Thoracic aorta (tissue), 2 donors: ENCODE results near the gene MTOR. TPM values are rescaled to one million over a fixed set of nuclear protein-coding genes. Genes with fewer than 3 reads are reported as not detected.
"Not testable (repeated sequence)": the region's sequence is repeated elsewhere in the genome, so short reads cannot be mapped to it uniquely, and the experiment has no call there.

Experiments used
- ATAC-seq: fragments of 150-250 bp; one replicate; pipeline ENCODE4 v1.8.0; 2017; ENCODE audit warnings: low read depth; ENCODE audit not compliant: insufficient number of reproducible peaks, low FRiP score
- DNase-seq: peaks from one replicate; pipeline ENCODE4 v3.0.0-alpha.2; 2020; ENCODE audit warnings: low spot score
- H3K27ac ChIP-seq, 2 donors: fragments of 200-600 bp; sonication (generic); 1 replicate in 1 of 2; 2 replicates in 1 of 2; pipeline ENCODE4 v1.5.1; 2016; ENCODE audit warnings: mild to moderate bottlenecking in 2 of 2, moderate library complexity in 2 of 2
- H3K27me3 ChIP-seq: fragments of 200-600 bp; sonication (generic); replicated peaks from 2 replicates; pipeline ENCODE4 v1.6.0; 2016; ENCODE audit warnings: mild to moderate bottlenecking; ENCODE audit not compliant: insufficient read depth
- H3K36me3 ChIP-seq: fragments of 200-600 bp; sonication (generic); one replicate; pipeline ENCODE4 v1.5.1; 2016
- H3K4me1 ChIP-seq, 2 donors: fragments of 200-600 bp; sonication (generic); 1 replicate in 1 of 2; 2 replicates in 1 of 2; pipeline versions ENCODE4 v1.5.1 to v1.6.0; 2016; ENCODE audit warnings: low read depth in 2 of 2, mild to moderate bottlenecking in 1 of 2; ENCODE audit not compliant: control insufficient read depth in 1 of 2
- H3K4me3 ChIP-seq: fragments of 200-600 bp; sonication (generic); 2 replicates; pipeline ENCODE4 v1.5.1; 2016; ENCODE audit warnings: mild to moderate bottlenecking
- H3K9me3 ChIP-seq: fragments of 200-600 bp; sonication (generic); 2 replicates; pipeline ENCODE4 v1.5.1; 2016
- total RNA-seq, 2 donors: library from RNA; depleted of rRNA; stranded (reverse); fragments of >200 nt; gene quantifications; one replicate each; pipeline versions ENCODE4 v1.1.0 to v1.2.3, GENCODE V29; 2016
- TF ChIP-seq, protein P1 (sequence below): fragments of 200-600 bp; sonication (generic); IDR thresholded peaks from one replicate; pipeline ENCODE4 v1.5.1; 2019; ENCODE audit warnings: antibody characterized with exemption

Gene MTOR
- total RNA-seq, 2 donors from 2014 or later: 37.5 to 48.7 TPM

DNA sequence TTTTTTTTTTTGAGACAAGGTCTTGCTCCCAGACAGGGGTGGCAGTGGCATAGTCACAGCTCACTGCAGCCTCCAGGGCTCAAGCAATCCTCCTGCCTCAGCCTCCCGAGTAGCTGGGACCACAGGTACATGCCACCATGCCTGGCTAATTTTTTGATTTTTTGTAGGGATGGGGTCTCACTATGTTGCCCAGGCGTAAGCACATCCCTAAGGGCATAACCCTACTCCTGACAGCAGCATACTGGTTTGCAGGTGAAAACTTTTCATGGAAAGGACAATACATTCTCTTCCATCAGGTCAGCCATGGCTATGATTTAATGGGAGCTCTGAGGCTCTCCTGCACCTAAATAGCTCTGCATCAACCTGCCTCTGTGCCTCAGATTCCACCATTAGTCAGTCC, 40.0 kb upstream of the MTOR start:
- Histone ChIP-seq H3K27ac (no peak overlapping the region), H3K4me3 (no peak overlapping the region), H3K36me3 (no peaks in the 10 kb centered on the region), H3K4me1 (no peaks in the 10 kb centered on the region), H3K9me3 (no peaks in the 10 kb centered on the region), H3K27me3 (no peaks in the 10 kb centered on the region)
- DNase-seq (no peak), ATAC-seq (no peak)
- TF ChIP-seq, protein P1, sequence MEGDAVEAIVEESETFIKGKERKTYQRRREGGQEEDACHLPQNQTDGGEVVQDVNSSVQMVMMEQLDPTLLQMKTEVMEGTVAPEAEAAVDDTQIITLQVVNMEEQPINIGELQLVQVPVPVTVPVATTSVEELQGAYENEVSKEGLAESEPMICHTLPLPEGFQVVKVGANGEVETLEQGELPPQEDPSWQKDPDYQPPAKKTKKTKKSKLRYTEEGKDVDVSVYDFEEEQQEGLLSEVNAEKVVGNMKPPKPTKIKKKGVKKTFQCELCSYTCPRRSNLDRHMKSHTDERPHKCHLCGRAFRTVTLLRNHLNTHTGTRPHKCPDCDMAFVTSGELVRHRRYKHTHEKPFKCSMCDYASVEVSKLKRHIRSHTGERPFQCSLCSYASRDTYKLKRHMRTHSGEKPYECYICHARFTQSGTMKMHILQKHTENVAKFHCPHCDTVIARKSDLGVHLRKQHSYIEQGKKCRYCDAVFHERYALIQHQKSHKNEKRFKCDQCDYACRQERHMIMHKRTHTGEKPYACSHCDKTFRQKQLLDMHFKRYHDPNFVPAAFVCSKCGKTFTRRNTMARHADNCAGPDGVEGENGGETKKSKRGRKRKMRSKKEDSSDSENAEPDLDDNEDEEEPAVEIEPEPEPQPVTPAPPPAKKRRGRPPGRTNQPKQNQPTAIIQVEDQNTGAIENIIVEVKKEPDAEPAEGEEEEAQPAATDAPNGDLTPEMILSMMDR: no peak

DNA sequence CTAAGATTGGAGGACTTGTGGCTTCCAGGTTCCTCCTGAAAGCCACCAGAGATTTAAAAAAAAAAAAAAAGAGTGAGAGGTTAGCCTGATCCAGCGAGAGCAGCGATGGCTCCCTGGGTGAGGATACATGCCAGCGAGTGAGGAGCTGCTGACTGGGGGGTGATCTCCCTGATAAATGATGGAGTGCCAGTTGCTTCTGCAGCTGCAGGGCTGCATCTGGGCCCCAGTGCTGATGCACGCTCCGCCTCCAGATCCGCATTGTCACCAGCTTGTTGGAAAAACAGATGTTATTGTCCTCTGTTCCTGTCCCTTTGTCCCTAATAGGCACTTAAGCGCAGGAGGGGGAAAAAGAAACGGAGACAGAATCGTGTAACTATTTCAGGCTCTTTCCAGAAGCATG, 39.2 kb upstream of the MTOR start:
- no peaks in the 10 kb centered on the region for H3K36me3 ChIP-seq
- ATAC-seq: no peak
- no peaks in the 10 kb centered on the region for H3K4me1 ChIP-seq
- H3K27ac ChIP-seq: no peak overlapping the region
- no peak overlapping the region for H3K4me3 ChIP-seq
- TF ChIP-seq, protein P1: no peak
- H3K27me3 ChIP-seq: no peaks in the 10 kb centered on the region
- DNase-seq: no peak
- H3K9me3 ChIP-seq: no peaks in the 10 kb centered on the region

DNA sequence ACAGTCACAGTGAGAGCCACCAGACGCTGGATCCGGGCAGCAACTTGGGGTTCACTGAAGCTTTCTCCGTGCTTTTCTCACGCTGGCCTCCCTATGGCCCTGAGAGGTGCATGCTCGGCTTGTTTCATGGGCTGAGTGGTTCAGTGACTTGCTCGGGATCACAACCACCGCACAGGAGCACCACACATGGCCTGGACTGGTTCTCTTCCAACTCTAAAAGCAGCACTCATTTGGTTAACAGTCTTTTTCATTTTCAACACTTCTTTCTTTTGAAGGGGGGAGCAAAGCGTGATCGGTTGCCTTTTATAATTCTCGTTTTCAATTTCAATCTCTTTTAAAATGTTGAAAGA, 36.8 kb upstream of the MTOR start:
- no peaks in the 10 kb centered on the region for H3K27me3 ChIP-seq
- ATAC-seq: no peak
- TF ChIP-seq, protein P1: no peak

DNA sequence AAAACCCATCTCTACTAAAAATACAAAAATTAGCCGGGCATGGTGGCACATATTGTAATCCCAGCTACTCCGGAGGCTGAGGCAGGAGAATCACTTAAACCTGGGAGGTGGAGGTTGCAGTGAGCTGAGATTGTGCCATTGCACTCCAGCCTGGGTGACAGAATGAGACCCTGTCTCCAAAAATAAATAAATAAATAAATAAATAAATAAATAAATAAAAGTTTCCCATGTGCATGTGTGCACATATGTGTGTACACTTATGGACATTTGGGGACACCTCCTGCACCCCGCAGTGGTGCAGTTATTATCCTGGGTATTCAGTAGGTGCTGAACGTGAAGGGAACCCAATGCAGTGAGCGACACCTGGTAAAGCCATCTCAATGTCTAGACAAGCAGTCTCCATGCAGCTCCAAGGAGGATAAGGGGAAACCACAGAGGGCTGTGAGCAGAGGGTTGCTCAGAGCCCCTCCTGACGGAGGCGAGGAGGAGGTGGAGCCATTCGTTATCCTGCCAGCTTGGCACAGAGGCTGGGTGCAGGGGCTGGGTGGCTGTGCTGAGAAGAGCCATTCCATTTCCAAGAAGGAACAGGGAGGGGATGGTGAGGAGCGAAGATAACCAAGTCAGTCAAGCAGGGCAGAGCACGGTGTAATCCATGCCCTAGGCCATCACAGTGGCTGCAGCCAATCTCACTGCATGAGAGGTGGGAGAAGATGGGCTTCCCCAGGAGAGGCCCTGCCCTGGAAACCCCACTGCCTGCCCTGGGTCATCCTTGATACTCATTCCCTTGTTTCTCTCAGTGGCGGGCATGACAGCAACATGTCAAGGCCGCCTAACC, 36.3 kb upstream of the MTOR start:
- H3K4me3 ChIP-seq: no peak overlapping the region
- DNase-seq (no peak), ATAC-seq (no peak)
- H3K36me3 ChIP-seq: no peaks in the 10 kb centered on the region
- H3K27me3 ChIP-seq: no peaks in the 10 kb centered on the region
- TF ChIP-seq, protein P1: no peak
- no peaks in the 10 kb centered on the region for H3K9me3 ChIP-seq
- no peak overlapping the region for H3K27ac ChIP-seq
- no peaks in the 10 kb centered on the region for H3K4me1 ChIP-seq

More for the DNA sequence above, 36.8 kb upstream of the MTOR start:
- H3K4me1 ChIP-seq: no peaks in the 10 kb centered on the region
- no peak overlapping the region for H3K4me3 ChIP-seq
- no peak overlapping the region for H3K27ac ChIP-seq
- DNase-seq: no peak
- no peaks in the 10 kb centered on the region for H3K36me3 ChIP-seq
- no peaks in the 10 kb centered on the region for H3K9me3 ChIP-seq

DNA sequence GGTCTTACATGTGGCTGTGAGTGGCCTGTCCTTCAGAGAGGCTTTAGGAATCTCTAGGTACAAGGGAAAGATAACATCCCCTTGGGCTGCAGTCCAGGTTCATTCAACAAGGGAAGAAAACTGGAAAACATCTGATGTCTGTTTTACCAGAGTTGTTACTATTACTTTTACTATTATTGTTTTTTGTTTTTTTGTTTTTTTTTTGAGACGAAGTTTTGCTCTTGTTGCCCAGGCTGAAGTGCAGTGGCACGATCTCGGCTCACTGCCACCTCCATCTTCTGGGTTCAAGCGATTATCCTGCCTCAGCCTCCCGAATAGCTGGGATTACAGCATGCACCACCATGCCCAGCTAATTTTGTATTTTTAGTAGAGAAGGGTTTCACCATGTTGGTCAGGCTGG, 35.4 kb upstream of the MTOR start:
- not testable (repeated sequence) for H3K27me3 ChIP-seq, H3K36me3 ChIP-seq, H3K4me3 ChIP-seq, H3K4me1 ChIP-seq, DNase-seq, ATAC-seq, H3K27ac ChIP-seq, H3K9me3 ChIP-seq

DNA sequence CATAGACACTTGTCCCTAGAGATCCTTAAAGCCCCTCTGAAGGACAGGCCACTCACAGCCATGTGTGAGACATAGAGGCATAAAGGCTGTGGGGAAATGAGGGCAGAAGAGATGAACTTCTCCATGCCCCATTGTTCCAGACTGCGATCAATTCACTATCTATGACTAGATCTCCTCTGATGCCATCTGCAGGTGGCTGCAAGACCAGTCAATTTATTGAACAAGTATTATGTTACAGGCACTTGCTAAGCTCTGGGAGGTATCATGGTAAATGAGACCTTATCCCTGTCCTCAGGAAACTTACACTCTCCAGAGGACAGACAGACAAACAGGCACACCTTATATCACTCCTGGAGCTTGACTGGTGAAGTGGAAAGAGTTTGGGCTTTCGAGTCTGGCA, 33.6 kb upstream of the MTOR start:
- H3K36me3 ChIP-seq: no peaks in the 10 kb centered on the region
- H3K4me3 ChIP-seq: no peak overlapping the region
- TF ChIP-seq, protein P1: no peak
- H3K27ac ChIP-seq: no peak overlapping the region
- H3K9me3 ChIP-seq: no peaks in the 10 kb centered on the region
- DNase-seq: no peak
- H3K27me3 ChIP-seq: no peaks in the 10 kb centered on the region
- ATAC-seq: no peak
- no peaks in the 10 kb centered on the region for H3K4me1 ChIP-seq
